Adrenal gland (tissue), 5 donors: Measurements from ENCODE around the gene FGFRL1.

Experiments used
- CTCF ChIP-seq, 6 experiments: fragments of 450-650 bp in 4 of 6; fragments of 200-600 bp in 2 of 6; sonication (generic) in 1 of 6; IDR thresholded peaks; 1 replicate in 5 of 6; 2 replicates in 1 of 6; pipeline versions ENCODE4 v1.5.1 to v1.8.0; 2016 to 2021; ENCODE audit warnings: antibody characterized with exemption in 6 of 6, mild to moderate bottlenecking in 2 of 6, moderate library complexity in 1 of 6
- POLR2A ChIP-seq, 2 donors: fragments of 450-650 bp; IDR thresholded peaks; one replicate each; pipeline ENCODE4 v1.6.1; 2017; ENCODE audit warnings: antibody characterized with exemption in 2 of 2, mild to moderate bottlenecking in 2 of 2, moderate library complexity in 1 of 2
- donor health status: DM: no; HTN: no; CAD: no.

- TF ChIP-seq CTCF (IDR thresholded peaks at IDR 0.05) = peak; percentile 46 to 72 (median 60)
- no peak for TF ChIP-seq POLR2A (IDR thresholded peaks at IDR 0.05)
Observed at GRCh38 chr4:1072830-1073446, 61.5 kb downstream of the FGFRL1 start.
